ENCODE results near the gene ITFG2.
"Not testable (repeated sequence)": the region's sequence is repeated elsewhere in the genome, so short reads cannot be mapped to it uniquely, and the experiment has no call there.

Gene ITFG2

GRCh38 chr12:2812290-2813213 is at the start of gene ITFG2:
Gene ITFG2, plus strand, starts transcription at chr12:2812668. Its CDS starts 93 bp downstream, at chr12:2812761.
- DNase-seq (ENCODE audit: low read depth in 2 of 2) = peak; percentile 90 to 96

- DNase-seq (ENCODE audit: low read depth in 2 of 2) = no peak
These were observed 48.1 kb upstream of the ITFG2 start for GRCh38 chr12:2764398-2764797.

GRCh38 chr12:2765052-2765451 is 47.4 kb upstream of the ITFG2 start:
- DNase-seq (ENCODE audit: low read depth in 2 of 2) = no peak

DNA sequence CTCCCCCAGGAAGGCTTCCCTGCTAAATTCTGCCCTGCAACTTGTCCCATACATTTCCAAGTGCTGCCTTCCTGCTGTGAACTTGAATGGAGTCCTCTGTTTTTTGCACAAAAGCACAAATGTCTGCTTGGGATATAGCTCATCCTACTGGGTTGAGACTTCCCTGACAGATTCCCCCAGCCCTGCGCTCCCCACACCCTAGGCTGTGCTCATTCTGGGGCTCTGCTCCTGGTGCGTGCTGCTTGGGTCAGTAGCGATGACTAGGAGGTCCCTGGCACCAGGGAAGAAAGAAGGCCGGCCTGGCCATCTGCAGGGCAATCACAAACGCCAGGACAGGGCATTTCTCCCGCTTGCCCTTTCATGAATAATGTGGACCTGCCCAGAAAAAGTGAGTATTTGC is 46.9 kb upstream of the ITFG2 start:
- DNase-seq (ENCODE audit: low read depth in 2 of 2) = no peak

DNA sequence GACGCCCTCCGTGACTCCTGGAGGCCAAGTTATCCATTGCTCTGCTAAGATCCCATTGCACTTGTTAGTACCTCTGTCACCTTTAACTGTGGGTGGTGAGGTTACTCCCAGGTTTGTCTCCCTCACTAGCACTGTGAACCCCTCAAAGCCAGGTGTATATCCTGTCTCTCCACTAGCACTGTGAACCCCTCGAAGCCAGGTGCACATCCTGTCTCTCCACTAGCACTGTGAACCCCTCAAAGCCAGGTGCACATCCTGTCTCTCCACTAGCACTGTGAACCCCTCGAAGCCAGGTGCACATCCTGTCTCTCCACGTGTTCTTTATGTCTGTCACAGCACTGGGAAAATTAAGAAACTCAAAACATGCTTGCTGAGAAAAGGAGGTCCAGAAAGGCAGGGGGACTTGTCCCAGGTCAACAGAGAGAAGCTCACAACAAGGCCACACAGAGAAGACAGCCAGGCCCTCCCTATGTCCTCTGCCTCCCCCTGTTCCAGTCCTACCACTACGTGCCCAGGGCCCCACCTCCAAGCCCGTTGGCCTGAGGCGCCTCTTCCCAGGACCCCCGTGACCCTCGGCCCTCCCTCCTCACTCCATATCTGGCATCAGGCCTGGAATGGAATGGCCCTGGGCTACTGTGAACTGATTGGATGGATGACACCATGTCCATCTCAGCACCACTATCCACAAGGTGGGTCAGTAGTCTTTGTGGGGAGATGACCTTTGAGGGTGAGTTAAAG is 44.1 kb upstream of the ITFG2 start:
- no peak for DNase-seq (ENCODE audit: low read depth in 2 of 2)

- DNase-seq (ENCODE audit: low read depth in 2 of 2) = no peak
These were observed 42.5 kb upstream of the ITFG2 start for GRCh38 chr12:2769866-2770533.

- DNase-seq (ENCODE audit: low read depth in 2 of 2) = not testable (repeated sequence)
These were observed 41.9 kb upstream of the ITFG2 start for GRCh38 chr12:2770544-2770943.

DNA sequence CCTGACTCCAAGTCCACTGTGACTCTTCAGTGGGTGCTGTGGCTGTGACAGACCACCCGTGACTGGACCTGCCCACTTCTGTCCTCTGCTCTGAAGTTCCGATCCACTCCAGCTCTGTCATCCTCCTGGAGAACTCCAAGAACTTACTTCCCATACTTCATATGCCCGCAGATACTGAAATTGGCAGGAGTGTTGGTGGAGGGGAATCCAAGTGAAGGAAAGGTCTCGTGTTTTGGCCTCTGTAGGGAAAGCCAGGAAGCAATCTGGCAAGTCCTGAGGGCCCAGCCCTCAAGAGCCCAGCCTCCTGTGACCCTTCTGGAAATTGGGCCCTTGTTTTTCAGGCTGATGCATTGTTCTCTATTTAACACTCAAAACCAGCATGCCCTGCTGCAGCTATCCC is 40.1 kb upstream of the ITFG2 start:
- DNase-seq (ENCODE audit: low read depth in 2 of 2) = no peak

- no peak for DNase-seq (ENCODE audit: low read depth in 2 of 2)
These were observed 39.1 kb upstream of the ITFG2 start for GRCh38 chr12:2773199-2773875.

DNA sequence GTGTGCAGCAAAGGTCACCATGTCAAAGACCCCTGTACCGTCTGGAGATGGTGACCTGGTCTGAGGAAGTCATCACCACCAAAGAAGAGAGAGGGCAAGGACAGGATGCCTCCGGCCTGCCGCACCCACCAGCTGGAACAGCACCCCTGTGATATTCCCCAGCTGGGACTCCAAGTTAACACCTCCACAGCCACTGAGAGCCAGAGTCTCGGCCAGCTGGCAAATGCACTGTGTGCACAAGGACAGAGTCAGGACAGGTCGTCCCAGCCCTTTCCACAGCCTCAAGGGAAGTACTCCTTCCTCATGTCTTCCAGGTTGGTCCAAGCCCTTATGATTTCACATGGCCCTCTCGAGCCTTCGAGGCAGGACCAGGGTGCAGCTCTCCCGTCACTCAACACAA is 37.0 kb upstream of the ITFG2 start:
- DNase-seq (ENCODE audit: low read depth in 2 of 2) = no peak

GRCh38 chr12:2776129-2776806 is 36.2 kb upstream of the ITFG2 start:
- DNase-seq (ENCODE audit: low read depth in 2 of 2) = no peak

DNA sequence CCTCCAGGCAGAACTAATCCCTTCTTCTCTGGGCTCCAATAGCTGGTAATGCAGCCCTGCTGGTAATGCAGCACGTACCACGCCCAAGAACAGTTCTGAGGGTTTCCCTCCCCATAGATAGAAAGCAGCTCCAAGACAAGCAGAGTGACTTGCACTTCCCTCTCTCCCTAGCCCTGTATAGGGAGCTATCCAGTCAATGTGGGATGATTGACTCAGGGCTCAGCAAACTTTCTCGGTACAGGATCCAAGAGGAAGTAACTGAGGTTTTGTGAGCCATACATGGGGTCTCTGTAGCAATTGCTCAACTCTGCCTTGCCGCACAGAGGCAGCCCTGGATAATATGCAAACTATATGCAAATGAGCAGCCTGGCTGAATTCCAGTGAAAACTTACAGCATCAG is 33.2 kb upstream of the ITFG2 start:
- no peak for DNase-seq (ENCODE audit: low read depth in 2 of 2)

DNA sequence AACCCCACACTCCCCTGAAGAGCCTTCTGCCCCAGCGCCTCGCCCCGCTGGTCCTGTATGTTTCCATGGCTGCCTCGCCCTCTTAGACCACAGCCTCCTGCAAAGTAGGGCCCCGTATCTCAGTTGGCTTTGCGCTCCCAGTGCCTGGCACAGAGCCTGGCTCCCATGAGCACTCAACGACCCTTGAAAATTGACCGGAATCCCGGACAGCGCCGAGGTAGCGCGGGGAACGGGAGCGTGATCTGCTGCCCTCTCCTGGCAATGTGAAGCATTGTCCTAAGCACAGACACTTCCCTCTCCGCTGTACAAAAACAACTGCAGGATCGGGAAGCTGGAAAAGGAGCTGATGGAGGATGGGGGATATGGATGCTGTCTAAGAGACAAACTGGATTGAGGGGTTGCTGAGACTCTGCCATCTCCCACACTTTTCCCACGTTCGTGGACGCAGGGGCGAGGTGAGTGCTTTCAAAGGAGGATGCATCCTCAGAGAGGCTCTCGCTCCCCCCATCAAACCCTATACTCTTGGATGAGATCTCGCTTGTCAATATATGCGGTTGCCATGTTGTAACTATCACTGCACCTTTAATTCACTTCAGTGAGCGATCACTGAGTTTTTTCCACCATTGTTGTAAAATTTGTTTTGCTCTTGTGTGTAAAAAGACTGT is 28.4 kb upstream of the ITFG2 start:
- peak; percentile 26 to 38 for DNase-seq (ENCODE audit: low read depth in 2 of 2)

DNA sequence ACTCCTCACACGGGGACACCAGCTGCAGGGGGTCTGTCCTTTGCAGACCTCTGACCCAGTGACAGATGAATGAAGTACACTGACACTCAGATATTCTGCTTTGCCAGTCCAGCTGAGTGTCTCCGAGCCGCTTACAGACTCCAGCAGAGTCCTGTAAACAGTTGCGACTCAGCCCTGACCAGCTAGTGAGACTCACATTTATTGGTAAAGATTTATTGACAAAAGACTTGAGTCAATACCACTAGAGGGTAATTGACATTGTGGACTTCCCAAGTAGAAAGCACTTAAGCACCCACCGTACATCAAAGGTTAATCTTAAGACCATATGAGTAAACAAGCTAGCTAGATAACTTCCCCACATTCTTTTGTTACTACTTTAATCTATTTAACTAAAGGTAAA is 27.5 kb upstream of the ITFG2 start:
- no peak for DNase-seq (ENCODE audit: low read depth in 2 of 2)

GRCh38 chr12:2791089-2791488 is 21.4 kb upstream of the ITFG2 start:
- no peak for DNase-seq (ENCODE audit: low read depth in 2 of 2)

DNA sequence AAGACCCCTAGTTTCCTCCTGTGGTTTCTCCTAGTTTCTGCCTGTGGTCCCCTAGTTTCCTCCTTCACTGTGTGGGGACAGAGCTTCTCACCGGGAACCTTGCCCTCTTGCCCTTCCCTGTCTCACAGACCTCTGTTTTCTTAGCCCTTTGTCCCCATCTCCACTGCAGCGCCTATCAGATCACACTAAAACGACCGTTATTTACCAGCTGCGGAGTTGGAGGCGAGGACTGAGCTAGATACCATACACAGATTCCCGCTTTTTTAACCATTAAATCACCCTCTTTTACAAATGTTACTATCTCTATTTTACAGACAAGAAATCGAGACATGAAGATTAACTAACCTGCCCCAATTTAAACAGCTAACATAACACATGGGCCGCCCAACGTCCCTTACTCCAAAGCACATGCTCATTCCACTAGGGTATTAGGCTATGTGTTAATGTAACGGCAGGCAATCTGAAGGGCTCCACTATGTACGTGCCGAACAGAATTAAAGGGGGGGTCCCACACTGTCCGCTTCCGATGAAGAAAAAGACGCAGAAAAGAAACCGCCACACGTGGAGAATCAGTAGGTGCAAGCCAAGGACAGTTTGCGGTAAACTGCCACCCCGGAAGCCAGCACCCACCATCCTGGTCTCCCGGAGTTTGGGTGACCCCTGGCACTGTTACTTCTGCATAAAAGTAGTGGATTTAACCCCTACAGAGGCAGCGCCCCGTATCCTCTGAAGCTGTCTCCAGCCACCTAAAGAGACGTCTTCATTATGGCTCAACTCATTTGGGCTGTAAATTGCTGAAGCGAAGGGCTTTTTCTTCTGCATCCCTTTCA is 19.6 kb upstream of the ITFG2 start:
- DNase-seq (ENCODE audit: low read depth in 2 of 2) = no peak

DNA sequence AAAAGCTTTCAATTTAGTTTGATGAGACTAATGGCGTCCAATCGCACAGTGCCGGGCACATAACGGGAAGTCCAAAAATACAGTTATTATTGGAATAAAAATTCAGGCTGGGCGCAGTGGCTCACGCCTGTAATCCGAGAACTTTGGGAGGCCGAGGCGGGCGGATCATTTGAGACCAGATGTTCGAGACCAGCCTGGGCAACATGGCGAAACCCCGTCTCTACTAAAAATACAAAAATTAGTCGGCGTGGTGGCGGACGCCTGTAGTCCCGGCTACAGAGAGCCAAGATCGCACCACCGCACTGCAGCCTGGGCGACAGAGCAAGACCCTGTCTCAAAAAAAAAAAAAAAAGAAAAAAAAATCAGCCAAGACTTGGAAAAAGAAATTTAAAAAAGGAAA is 18.9 kb upstream of the ITFG2 start:
- DNase-seq (ENCODE audit: low read depth in 2 of 2) = no peak

- DNase-seq (ENCODE audit: low read depth in 2 of 2) = peak in 1 of 2 donors; percentile 18
These were observed 18.2 kb upstream of the ITFG2 start for GRCh38 chr12:2794191-2794735.

DNA sequence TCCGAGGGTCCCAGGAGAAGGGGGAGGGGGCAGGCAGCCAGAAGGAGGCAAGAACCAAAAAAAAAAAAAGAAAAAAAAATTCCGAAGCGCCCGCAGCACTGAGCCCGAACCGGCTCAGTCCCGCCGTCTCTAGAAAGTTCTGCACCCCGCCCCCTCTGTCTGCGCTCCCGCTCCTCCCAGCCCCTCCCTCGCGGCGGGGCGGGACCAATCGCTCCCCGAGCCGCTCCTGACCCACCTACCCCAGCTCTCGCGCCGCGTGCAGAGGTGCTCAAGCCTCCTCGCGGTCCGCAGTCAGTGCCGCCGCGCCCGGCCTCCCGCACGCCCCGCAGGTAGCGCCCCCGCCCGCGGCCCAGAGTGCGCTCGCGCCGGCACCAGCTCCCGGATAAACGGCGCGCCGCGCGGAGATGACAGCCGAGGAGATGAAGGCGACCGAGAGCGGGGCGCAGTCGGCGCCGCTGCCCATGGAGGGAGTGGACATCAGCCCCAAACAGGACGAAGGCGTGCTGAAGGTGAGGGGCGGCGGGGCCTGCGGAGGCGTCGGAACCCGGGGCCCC is 17.7 kb upstream of the ITFG2 start, which contains the start of gene FKBP4:
Gene FKBP4 (plus strand): TSS at position 235 of the 554 bp plus-strand sequence. CDS start 170 bp downstream, at position 405.
- DNase-seq (ENCODE audit: low read depth in 2 of 2) = peak; percentile 80 to 88
